Common myeloid progenitor, CD34-positive (primary cell): ENCODE measurements around the gene REV3L.
"Not testable (repeated sequence)": the region's sequence is repeated elsewhere in the genome, so short reads cannot be mapped to it uniquely, and the experiment has no call there.

ENCODE experiments used
- CTCF ChIA-PET: fragments of 350-600 bp; sonication (Branson Sonifier 250); formaldehyde crosslinking; loops from one replicate; lab custom pipeline; 2021; ENCODE audit warnings: antibody characterized with exemption; lab: Charles Lee
- POLR2A ChIA-PET: fragments of 350-600 bp; sonication (Branson Sonifier 250); formaldehyde crosslinking; loops from one replicate; lab custom pipeline; 2021; ENCODE audit warnings: antibody characterized with exemption; lab: Charles Lee
- DNase-seq, 3 donors: peaks; one replicate each; pipeline versions ENCODE4 v3.0.0 to v3.0.0-alpha.2; 2013
- H3K27ac ChIP-seq, 2 experiments: 1 replicate in 1 of 2; 2 replicates in 1 of 2; pipeline ENCODE4 v1.7.0; 2013; ENCODE audit warnings: inconsistent platforms in 2 of 2, low read length in 2 of 2, mild to moderate bottlenecking in 2 of 2, low read depth in 1 of 2, moderate library complexity in 1 of 2; ENCODE audit not compliant: severe bottlenecking in 2 of 2, insufficient read depth in 1 of 2, poor library complexity in 1 of 2
- H3K27me3 ChIP-seq, 5 experiments: replicated peaks in 2 of 5; 1 replicate in 3 of 5; 2 replicates in 2 of 5; pipeline versions ENCODE4 v1.6.1 to v1.7.0; 2013; ENCODE audit warnings: low read length in 4 of 5, mild to moderate bottlenecking in 2 of 5, moderate library complexity in 2 of 5, inconsistent platforms in 1 of 5; ENCODE audit not compliant: insufficient read depth in 5 of 5, control insufficient read depth in 4 of 5
- H3K36me3 ChIP-seq, 4 experiments: 1 replicate in 2 of 4; 2 replicates in 2 of 4; pipeline versions ENCODE4 v1.6.1 to v1.7.0; 2013; ENCODE audit warnings: low read length in 3 of 4, control low read depth in 1 of 4, mild to moderate bottlenecking in 1 of 4; ENCODE audit not compliant: control insufficient read depth in 4 of 4, insufficient read depth in 4 of 4
- H3K4me1 ChIP-seq, 4 experiments: 1 replicate in 3 of 4; 2 replicates in 1 of 4; pipeline versions ENCODE4 v1.6.1 to v1.7.1; 2013; ENCODE audit warnings: low read length in 3 of 4, mild to moderate bottlenecking in 3 of 4, control low read depth in 1 of 4, inconsistent platforms in 1 of 4, moderate library complexity in 1 of 4; ENCODE audit not compliant: control insufficient read depth in 4 of 4, insufficient read depth in 4 of 4; ENCODE audit errors: control extremely low read depth in 1 of 4
- H3K4me3 ChIP-seq, 7 experiments: 1 replicate in 4 of 7; 2 replicates in 3 of 7; pipeline versions ENCODE4 v1.5.1 to v1.7.0; 2013; ENCODE audit warnings: mild to moderate bottlenecking in 7 of 7, low read length in 6 of 7, moderate library complexity in 6 of 7, inconsistent platforms in 2 of 7, low read depth in 2 of 7, control low read depth in 1 of 7; ENCODE audit not compliant: insufficient read depth in 4 of 7, control insufficient read depth in 1 of 7; ENCODE audit errors: extremely low read depth in 1 of 7
- H3K9me3 ChIP-seq, 5 experiments: 1 replicate in 4 of 5; 2 replicates in 1 of 5; pipeline versions ENCODE4 v1.6.1 to v1.7.1; 2013; ENCODE audit warnings: low read length in 4 of 5, mild to moderate bottlenecking in 2 of 5, inconsistent platforms in 1 of 5, low read depth in 1 of 5, moderate library complexity in 1 of 5; ENCODE audit not compliant: control insufficient read depth in 4 of 5, insufficient read depth in 2 of 5; ENCODE audit errors: control extremely low read depth in 1 of 5
- WGBS: methylation state at CpG from one replicate; pipeline ENCODE4 v1.1.5; 2013; ENCODE audit not compliant: insufficient coverage; 5-methylcytosine and 5-hydroxymethylcytosine counted together

The REV3L gene

GRCh38 chr6:111515259-111515658 is 32.2 kb upstream of the REV3L start:
- WGBS, result no CpG with 5 or more reads among the region's 2 CpGs
- H3K9me3 ChIP-seq, result no peaks in the 10 kb centered on the region
- H3K27ac ChIP-seq, result no peak overlapping the region
- ChIA-PET CTCF (interaction anchor here (0.6 to 0.9 kb wide), 2 partner anchors 16 to 585 kb away, joined by 3 to 4 read pairs; no protein-coding TSS in a partner anchor), POLR2A (interaction anchor here (0.7 kb wide), 1 partner anchor 361 kb away, joined by 5 read pairs; no protein-coding TSS in a partner anchor)
- no peaks in the 10 kb centered on the region for H3K36me3 ChIP-seq
- no peaks in the 10 kb centered on the region for H3K27me3 ChIP-seq
- H3K4me3 ChIP-seq, result no peak overlapping the region
- DNase-seq, result no peak
- H3K4me1 ChIP-seq, result peaks cover 0 to 11% (median 0%) of the 10 kb centered on the region in 4 experiments

GRCh38 chr6:111514531-111514930 is 31.5 kb upstream of the REV3L start:
- DNase-seq, H3K27ac ChIP-seq, H3K36me3 ChIP-seq, POLR2A ChIA-PET, CTCF ChIA-PET, H3K9me3 ChIP-seq, H3K27me3 ChIP-seq, H3K4me3 ChIP-seq: not testable (repeated sequence)
- H3K4me1 ChIP-seq, result peaks cover 0 to 14% (median 0%) of the 10 kb centered on the region in 4 experiments
- WGBS, result 100% methylated on average over 4 of the region's 6 CpGs

- CTCF ChIA-PET, H3K27me3 ChIP-seq, H3K36me3 ChIP-seq, H3K4me1 ChIP-seq, H3K27ac ChIP-seq, POLR2A ChIA-PET, DNase-seq, H3K9me3 ChIP-seq, H3K4me3 ChIP-seq: not testable (repeated sequence)
- 95% methylated on average over 4 of the region's 5 CpGs for WGBS
These were observed 24.2 kb upstream of the REV3L start for GRCh38 chr6:111507219-111507618.

GRCh38 chr6:111505498-111505897 is 22.5 kb upstream of the REV3L start:
- H3K9me3 ChIP-seq, POLR2A ChIA-PET, DNase-seq, CTCF ChIA-PET, H3K27me3 ChIP-seq, H3K4me3 ChIP-seq, H3K27ac ChIP-seq, H3K4me1 ChIP-seq, H3K36me3 ChIP-seq: not testable (repeated sequence)
- WGBS, result no CpG with 5 or more reads among the region's 1 CpG

- Histone ChIP-seq H3K36me3 (no peaks in the 10 kb centered on the region), H3K27me3 (no peaks in the 10 kb centered on the region), H3K4me1 (no peaks in the 10 kb centered on the region), H3K27ac (no peak overlapping the region), H3K9me3 (peaks cover 0 to 2% (median 0%) of the 10 kb centered on the region in 5 experiments), H3K4me3 (no peak overlapping the region)
- ChIA-PET CTCF (no interaction called here), POLR2A (no interaction called here)
- no peak for DNase-seq
- no CpG with 5 or more reads among the region's 2 CpGs for WGBS
These were observed 20.6 kb upstream of the REV3L start for GRCh38 chr6:111503660-111504059.

- Histone ChIP-seq H3K9me3 (peaks cover 0 to 2% (median 0%) of the 10 kb centered on the region in 5 experiments), H3K4me1 (no peaks in the 10 kb centered on the region), H3K27me3 (no peaks in the 10 kb centered on the region), H3K36me3 (peaks cover 0 to 1% (median under 1%) of the 10 kb centered on the region in 4 experiments), H3K27ac (no peak overlapping the region), H3K4me3 (no peak overlapping the region)
- no CpG with 5 or more reads among the region's 1 CpG for WGBS
- ChIA-PET POLR2A (no interaction called here), CTCF (interaction anchor here (1.2 kb wide), 1 partner anchor 70 kb away, joined by 3 read pairs; no protein-coding TSS in a partner anchor)
- no peak for DNase-seq
These were observed 20.2 kb upstream of the REV3L start for GRCh38 chr6:111503194-111503593.

- Histone ChIP-seq H3K27ac (no peak overlapping the region), H3K4me1 (no peaks in the 10 kb centered on the region), H3K27me3 (no peaks in the 10 kb centered on the region), H3K4me3 (no peak overlapping the region), H3K9me3 (peaks cover 0 to 2% (median 0%) of the 10 kb centered on the region in 5 experiments), H3K36me3 (peaks cover 0 to 3% (median 1%) of the 10 kb centered on the region in 4 experiments)
- POLR2A ChIA-PET, result no interaction called here
- DNase-seq, result no peak
- 91% methylated on average over 1 of the region's 2 CpGs for WGBS
- CTCF ChIA-PET, result interaction anchor here (1.2 kb wide), 1 partner anchor 71 kb away, joined by 3 read pairs; no protein-coding TSS in a partner anchor
These were observed 19.1 kb upstream of the REV3L start for GRCh38 chr6:111502154-111502553.
